GM18867 (cell line): Measurements from ENCODE around the gene FIGN.

Experiments
- ATAC-seq: cut with Tn5 transposase; IDR thresholded peaks from one replicate; pipeline ENCODE4 v1.9.1; 2021; ENCODE audit warnings: mild to moderate bottlenecking, moderate library complexity; ENCODE audit not compliant: unreplicated experiment

The FIGN gene

DNA sequence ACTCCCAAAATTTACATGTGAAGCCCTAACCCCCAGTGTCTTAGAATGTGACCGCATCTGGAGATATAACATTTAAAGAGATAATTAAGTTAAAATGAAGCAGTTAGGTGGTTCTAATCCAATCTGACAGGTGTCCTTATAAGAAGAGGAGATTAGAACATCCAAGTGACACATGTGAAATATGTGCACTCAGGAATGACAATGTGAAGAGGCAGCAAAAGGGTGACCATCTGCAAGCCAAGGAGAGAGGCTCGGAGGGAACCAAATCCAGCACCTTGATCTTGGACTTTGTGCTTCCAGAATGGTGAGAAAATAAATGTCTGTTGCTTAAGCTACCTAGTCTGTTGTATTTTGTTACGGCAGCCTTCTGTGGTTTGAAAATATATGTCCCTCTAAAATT is 165.4 kb downstream of the FIGN start:
- ATAC-seq: no peak

GRCh38 chr2:163565192-163565591 is 170.6 kb downstream of the FIGN start:
- no peak for ATAC-seq

DNA sequence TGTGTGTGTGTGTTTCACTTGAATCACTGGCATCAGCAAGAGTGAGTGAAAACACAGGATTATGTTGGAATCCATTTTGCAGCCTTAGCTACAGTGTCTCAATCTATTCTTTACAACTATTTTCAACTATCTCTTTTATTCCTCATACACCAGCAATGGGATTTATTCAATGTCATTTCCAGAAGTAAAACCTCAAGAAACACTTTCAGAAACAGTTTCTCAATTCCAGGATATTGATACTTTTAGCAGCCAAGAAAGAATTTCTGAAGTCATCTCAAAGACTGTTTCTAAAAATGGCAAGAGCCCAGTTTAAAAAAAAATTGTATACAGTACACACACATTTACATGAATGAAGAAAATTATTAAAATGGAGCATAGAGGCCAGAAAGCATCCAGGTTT is 171.6 kb downstream of the FIGN start:
- no peak for ATAC-seq

- no peak for ATAC-seq
Measured at GRCh38 chr2:163563336-163563735, 172.5 kb downstream of the FIGN start.

DNA sequence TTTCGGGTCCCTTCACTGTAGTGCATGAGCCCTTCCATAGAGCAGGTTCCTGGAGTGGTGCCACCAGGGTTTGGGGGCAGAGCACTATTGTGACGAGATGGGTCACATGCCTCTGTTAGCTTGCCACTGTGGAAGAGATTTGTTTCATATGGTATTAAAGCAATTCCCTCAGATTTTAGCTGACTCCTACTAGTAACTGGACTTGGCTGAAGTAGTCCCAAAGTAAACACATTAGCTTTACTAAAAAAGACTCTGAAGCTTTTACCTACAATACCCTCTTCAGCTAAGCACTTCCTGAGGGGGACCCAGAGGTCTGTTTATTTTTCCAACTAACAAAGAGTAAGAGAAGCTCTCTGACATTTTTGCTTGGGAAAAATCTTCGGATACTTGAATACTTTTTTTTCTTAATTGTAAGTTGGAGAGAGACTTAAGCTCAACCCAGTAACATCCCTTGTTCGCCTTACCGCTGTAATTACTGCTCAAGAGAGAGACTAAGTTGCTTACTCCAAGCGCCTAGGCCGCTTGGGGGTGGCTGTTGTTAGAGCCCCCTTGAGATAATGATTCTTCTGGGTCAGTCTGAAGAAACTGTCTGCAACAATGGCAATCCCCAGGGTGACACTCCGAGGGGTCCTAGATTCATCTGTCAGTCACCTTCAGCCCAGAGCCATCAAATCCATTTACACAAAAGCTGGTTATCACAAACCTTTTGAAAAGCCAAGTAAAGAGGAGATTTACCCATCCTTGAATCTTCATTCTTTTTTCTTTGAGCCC is 177.4 kb downstream of the FIGN start:
- no peak for ATAC-seq

DNA sequence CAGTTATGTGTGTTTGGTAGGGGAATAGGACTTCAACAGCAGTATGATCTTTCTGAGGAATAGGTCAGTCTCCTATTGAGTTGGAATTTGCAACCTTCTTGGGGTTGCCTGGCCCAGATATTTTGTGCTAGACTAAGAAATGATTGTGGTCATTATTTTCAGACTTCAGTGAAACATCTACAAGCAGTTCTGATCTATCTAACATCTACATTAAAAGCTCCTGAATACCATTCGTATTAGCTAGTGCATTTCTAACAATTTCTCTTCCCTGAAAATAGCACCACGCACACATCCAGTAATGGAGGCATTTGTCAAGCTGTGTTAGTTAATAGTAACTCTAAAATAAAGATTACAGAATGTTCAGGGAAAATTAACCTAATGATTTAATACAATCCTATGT is 179.3 kb downstream of the FIGN start:
- ATAC-seq: no peak

- no peak for ATAC-seq
Measured at GRCh38 chr2:163554864-163555263, 180.9 kb downstream of the FIGN start.

- ATAC-seq: no peak
Measured at GRCh38 chr2:163553601-163554000, 182.2 kb downstream of the FIGN start.

DNA sequence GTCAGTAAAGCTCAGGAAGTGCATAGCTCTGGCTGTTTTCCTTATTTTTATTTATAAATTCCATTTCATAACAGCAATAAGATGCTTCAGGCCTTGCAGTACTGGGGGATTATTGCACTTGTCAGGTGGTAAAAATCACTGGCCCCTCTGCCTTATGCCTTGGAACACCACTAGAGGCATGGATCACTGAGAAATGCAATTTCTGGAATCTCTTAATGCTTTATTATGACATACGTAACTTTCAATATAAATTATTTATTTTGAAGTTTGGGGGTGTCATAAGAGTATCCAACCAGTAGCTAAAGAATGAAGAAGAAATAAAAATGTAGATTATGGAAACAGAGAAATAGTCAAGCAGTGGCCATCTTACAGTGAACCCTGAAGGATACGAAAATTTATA is 183.1 kb downstream of the FIGN start:
- ATAC-seq: no peak

DNA sequence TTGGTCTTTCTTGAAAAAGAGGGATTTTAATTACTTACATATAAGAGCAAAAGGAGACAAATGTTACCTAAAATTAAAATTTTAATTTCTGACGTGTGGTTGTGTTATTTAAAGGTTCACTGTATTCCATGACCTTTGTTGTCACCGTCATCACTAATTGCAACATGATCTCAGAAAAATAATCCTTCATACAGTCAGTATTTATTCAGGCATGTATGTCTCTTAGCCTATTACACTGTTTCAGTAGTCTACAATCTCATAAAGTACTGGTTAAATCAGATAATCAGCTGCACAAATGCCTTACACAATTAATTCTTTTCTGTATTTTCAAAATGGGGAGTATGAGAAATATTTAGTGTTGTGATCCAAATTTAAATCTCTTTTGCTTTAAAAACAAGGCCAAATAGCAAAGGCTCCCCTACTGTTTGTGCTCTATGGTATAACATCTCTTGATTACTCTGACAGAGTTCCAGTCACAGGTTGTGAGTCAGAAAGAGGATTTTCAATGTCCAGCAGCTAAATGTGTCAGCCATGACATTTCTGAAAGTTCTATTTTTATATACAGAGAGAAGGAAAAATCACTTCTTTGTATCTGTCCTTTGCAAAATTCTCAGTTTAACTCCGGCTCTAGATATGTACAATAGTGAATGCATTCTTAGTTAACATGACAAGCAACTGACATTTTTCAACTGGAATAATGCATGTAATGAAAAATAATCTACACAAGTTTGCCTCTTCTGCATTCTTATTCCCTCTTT is 184.0 kb downstream of the FIGN start:
- no peak for ATAC-seq

DNA sequence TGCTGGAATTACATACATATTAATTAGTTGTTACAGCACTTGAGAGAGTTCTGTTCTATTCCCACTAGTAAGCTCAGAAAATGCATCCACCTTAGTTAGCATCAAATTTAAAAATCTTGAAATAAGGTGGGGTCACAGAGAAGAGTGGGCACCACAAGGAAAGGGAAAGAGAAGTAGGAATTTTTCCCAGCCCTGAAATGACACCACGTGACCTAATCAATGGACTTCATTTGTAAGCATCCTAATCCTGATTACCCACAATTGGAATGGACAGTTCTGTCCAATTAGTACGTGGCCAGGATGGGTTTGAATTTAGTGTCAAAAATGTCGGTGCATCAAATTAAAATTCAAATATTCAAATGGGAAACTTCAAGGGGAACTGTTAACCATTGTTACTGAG is 186.8 kb downstream of the FIGN start:
- no peak for ATAC-seq
